ENCODE data around the gene TMEM50A.
A peak's percentile ranks its signal among the peaks of the same experiment; 100 is the strongest.
"Not testable (repeated sequence)": the region's sequence is repeated elsewhere in the genome, so short reads cannot be mapped to it uniquely, and the experiment has no call there.

The TMEM50A gene

DNA sequence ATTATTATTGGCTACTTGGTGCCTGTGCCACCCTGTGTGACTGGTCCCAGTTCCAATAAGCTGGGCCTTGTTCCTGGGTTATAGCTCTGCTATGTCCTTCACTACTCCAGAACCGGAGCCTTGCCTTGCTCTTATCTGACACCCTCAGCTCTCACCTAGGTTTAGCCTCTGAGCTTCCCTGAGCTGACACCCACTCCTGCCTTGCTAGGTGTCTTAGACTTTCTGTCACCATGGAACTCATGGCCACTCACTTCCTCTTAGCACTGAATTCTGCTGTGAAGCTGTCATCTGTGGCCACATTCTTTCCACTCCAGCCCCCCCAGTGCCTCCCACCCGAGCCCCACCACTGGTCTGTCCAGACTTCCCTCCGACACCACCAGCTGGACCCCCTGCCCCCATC lies 51.6 kb downstream of the TMEM50A start:
- not testable (repeated sequence) for DNase-seq

DNA sequence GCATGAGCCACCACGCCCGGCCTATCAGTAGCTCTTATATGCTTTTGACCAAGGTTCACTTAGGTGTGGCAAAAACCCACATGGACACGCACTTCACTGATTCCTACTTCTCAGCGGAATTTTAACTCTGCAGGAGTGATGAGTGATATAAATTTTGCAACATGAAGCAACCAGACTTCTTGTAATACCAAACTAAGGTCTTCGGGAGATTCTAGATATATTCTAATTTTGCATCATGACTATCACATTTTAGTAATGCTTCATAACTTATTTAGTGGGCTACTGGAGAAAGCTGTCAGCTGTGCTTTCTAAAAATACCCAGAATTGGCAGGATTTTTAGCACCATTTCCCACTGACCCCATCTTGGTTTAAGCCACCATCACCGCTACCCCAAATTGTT lies 54.7 kb downstream of the TMEM50A start:
- peak in 2 of 3 donors; percentile 8 to 22 for DNase-seq

DNA sequence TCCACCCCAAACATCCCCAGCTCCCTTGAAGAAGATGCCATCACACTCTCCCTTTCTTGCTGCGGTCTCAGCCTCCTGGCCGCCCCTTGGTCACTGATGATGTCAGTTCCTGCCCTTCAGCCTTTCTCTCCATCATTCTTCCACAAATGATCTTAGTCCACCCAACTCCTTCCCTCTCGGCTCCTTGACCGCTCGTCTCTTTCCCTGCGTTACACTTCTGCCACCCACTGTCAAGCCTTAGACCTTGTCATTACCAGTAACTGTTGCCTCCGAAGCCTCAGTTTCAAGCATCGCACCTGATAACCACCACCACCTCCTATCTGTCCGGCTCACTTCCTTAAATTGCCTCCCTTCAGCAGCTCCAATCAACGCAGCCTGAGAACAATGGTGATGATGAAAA lies 59.4 kb downstream of the TMEM50A start:
- not testable (repeated sequence) for DNase-seq

DNA sequence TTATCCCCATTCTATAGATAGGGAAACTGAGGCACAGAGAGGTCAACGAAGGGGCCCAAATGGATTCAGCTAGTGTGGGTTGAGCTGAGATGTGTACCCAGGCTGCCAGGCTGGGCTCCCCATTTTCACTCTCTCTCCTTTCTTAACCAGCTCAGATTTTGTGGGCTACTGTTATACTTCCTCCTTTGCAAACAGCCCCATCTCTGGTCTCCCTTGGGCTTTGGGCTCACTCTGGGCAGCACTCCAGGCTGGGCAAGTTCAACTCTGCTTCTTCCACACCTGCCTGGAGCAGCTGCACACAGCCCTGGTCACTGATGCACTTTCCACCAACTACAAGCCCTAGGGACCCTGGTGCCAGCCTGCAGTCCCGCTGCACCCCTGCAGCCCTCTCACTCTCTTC lies 59.9 kb downstream of the TMEM50A start:
- not testable (repeated sequence) for DNase-seq

DNA sequence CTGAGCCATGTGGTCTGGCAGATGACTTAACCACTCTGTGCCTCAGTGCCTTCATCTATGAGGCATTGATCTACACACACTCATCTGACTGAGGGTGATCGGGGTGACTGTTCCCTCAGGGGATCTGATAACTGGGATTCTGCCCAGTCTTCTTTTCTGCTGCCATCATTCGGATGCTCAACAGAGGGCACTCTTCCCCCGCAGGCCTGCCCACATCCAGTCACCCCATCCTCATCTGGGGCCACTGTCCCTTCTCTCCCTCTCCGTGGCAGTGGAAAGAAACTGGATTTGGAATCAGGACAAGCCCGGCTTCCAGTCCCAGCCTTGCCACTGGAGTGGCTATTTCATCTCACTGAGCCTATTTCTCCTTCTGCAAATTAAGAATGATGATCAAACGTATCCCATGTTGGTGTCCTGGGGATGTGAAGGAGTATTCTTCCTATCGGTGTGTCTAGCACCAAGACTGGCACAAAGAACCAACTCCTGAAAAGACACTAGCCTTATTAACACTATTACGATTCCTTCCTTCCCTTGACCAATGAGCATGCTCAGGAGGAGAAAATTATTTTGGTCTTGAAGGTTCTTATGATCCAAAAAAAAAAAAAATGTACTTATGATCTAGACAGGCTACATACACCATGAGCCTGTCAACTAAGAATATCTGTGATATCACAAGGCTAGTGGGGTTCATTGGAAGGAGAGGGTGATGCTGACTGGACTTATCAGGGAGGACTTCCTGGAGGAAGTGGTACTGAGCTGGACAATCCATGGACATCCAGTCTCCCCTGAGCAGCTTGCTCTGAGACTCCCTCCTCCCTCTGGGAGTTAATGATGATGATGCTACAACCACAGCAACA lies 65.0 kb downstream of the TMEM50A start:
- DNase-seq, result not testable (repeated sequence)

DNA sequence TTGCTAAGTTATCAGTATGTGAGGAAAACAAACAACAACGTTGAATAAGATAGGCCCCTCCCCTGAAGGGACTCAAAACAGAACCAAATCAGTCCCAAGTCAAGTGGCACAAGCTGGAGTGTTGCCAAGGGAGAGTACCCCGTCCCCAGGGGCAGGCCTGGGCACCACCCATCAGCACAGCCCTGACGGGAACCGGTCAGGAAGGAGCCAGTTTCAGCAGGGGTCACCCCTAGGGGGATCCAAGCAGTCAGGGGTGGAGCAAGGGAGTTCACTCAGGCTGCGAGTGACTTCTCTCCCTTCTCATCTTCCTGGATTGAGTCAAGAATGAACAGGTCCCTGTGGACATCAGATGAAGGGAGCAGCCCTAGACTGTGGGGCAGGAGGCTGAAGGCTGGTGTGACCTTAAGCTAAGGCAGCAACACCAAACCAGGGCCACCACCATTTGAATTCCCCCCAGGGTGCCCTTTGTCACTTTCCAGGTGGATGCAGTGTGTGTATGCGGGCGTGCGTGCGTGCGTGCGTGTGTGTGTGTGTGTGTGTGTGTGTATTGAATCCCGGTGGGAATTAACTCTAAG lies 67.7 kb downstream of the TMEM50A start:
- DNase-seq, result not testable (repeated sequence)

DNA sequence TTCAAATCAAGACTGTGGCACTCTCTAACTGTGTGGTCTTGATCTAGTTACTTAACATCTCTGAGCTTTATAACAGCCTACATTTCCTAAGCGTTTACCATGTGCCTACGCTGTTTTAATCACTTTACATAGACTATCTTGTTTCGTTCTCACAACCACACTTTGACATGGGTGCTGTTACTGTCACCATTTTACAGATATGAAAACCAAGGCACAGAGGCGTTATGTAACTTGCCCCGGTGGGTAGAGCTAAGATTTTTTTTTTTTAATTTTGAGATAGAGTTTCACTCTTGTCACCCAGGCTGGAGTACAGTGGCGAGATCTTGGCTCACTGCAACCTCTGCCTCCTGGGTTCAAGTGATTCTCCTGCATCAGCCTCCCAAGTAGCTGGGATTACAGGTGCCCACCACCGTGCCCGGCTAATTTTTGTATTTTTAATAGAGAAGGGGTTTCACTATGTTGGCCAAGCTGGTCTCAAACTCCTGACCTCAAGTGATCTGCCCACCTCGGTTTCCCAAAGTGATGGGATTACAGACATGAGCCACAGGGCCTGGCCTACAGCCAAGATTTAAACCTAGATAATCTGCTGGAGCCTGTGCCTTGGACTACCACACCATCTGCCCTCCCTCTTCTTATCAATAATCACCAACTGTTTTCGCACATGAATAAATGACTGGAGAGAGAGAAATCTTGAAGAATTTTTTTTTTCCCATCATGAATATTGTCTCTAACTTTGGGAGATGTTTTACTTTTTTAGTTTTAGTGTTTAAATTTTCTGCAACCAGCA lies 71.7 kb downstream of the TMEM50A start:
- not testable (repeated sequence) for DNase-seq
